SU-DHL-6 (cell line): Measurements from ENCODE around the gene TSPAN4.

Experiments used
- H2AFZ ChIP-seq: fragments of 200-600 bp; sonication (generic); 2 replicates; pipeline ENCODE4 v1.6.1; 2014; ENCODE audit warnings: low read depth, mild to moderate bottlenecking, moderate library complexity, mixed read lengths, antibody characterized with exemption, low read length; ENCODE audit not compliant: severe bottlenecking
- H3F3A ChIP-seq: fragments of 200-600 bp; shearing (Covaris generic); 2 replicates; pipeline ENCODE4 v1.6.0; 2016; ENCODE audit warnings: antibody characterized with exemption, mild to moderate bottlenecking; ENCODE audit not compliant: insufficient read depth
- H3K27ac ChIP-seq: fragments of 200-600 bp; sonication (generic); 2 replicates; pipeline ENCODE4 v1.5.1; 2016; ENCODE audit warnings: low read depth, mild to moderate bottlenecking, low read length, moderate library complexity, mixed read lengths
- H3K27me3 ChIP-seq: fragments of 200-600 bp; sonication (generic), shearing (Covaris generic); 2 replicates; pipeline ENCODE4 v1.6.0; 2014; ENCODE audit warnings: mild to moderate bottlenecking, low read length
- H3K36me3 ChIP-seq: fragments of 200-600 bp; sonication (generic); 2 replicates; pipeline ENCODE4 v1.6.1; 2014; ENCODE audit warnings: mild to moderate bottlenecking, low read length, mixed read lengths
- H3K4me2 ChIP-seq: fragments of 300-600, 200-600 bp; shearing (Covaris generic), sonication (generic); 2 replicates; pipeline ENCODE4 v1.6.0; 2014; ENCODE audit warnings: low read length, low read depth, mild to moderate bottlenecking; ENCODE audit not compliant: poor library complexity, severe bottlenecking
- H3K4me3 ChIP-seq: fragments of 200-600 bp; sonication (generic); 2 replicates; pipeline ENCODE4 v1.5.1; 2014; ENCODE audit warnings: antibody characterized with exemption, low read length, mild to moderate bottlenecking, mixed read lengths; ENCODE audit not compliant: insufficient read depth, poor library complexity, severe bottlenecking
- H3K79me2 ChIP-seq: fragments of 200-600 bp; sonication (generic); 2 replicates; pipeline ENCODE4 v1.6.1; 2014; ENCODE audit warnings: mild to moderate bottlenecking, low read length, moderate library complexity; ENCODE audit not compliant: insufficient read depth
- H3K9ac ChIP-seq: fragments of 200-600 bp; sonication (generic); 2 replicates; pipeline ENCODE4 v1.7.0; 2014; ENCODE audit warnings: mild to moderate bottlenecking, low read length
- H3K9me2 ChIP-seq: fragments of 200-600 bp; sonication (generic); replicated peaks from 2 replicates; pipeline ENCODE4 v1.6.1; 2014; ENCODE audit warnings: low read length; ENCODE audit not compliant: insufficient read depth
- H3K9me3 ChIP-seq: fragments of 200-600 bp; sonication (generic); 2 replicates; pipeline ENCODE4 v1.6.1; 2014; ENCODE audit warnings: low read length, mixed read lengths; ENCODE audit not compliant: insufficient read depth
- H4K20me1 ChIP-seq: fragments of 200-600 bp; sonication (generic); 2 replicates; pipeline ENCODE4 v1.6.1; 2014; ENCODE audit warnings: low read depth, mild to moderate bottlenecking, antibody characterized with exemption, low read length, moderate library complexity, mixed read lengths
- EZH2phosphoT487 ChIP-seq: fragments of 200-600 bp; sonication (generic), shearing (Covaris generic); conservative IDR thresholded peaks from 2 replicates; pipeline ENCODE4 v1.6.1; 2018; ENCODE audit warnings: mild to moderate bottlenecking, antibody characterized with exemption, low read length, moderate library complexity, mixed read lengths
- TF ChIP-seq, protein P1 (sequence below): fragments of 200-600 bp; sonication (generic); IDR thresholded peaks from one replicate; pipeline ENCODE4 v1.5.1; 2017; ENCODE audit warnings: antibody characterized with exemption, mild to moderate bottlenecking, low read length, moderate library complexity; ENCODE audit not compliant: insufficient read depth, poor library complexity, severe bottlenecking

The TSPAN4 gene

GRCh38 chr11:875203-875602 is 32.6 kb downstream of the TSPAN4 start:
- Histone ChIP-seq H3K27me3 (no peaks in the 10 kb centered on the region), H3F3A (no peaks in the 10 kb centered on the region), H3K79me2 (no peaks in the 10 kb centered on the region), H3K36me3 (no peaks in the 10 kb centered on the region), H3K4me3 (no peak overlapping the region), H3K9ac (no peak overlapping the region), H4K20me1 (no peaks in the 10 kb centered on the region), H3K4me2 (no peak overlapping the region), H3K27ac (no peak overlapping the region), H3K9me2 (no peaks in the 10 kb centered on the region), H3K9me3 (no peaks in the 10 kb centered on the region), H2AFZ (no peak overlapping the region)
- TF ChIP-seq, protein P1, sequence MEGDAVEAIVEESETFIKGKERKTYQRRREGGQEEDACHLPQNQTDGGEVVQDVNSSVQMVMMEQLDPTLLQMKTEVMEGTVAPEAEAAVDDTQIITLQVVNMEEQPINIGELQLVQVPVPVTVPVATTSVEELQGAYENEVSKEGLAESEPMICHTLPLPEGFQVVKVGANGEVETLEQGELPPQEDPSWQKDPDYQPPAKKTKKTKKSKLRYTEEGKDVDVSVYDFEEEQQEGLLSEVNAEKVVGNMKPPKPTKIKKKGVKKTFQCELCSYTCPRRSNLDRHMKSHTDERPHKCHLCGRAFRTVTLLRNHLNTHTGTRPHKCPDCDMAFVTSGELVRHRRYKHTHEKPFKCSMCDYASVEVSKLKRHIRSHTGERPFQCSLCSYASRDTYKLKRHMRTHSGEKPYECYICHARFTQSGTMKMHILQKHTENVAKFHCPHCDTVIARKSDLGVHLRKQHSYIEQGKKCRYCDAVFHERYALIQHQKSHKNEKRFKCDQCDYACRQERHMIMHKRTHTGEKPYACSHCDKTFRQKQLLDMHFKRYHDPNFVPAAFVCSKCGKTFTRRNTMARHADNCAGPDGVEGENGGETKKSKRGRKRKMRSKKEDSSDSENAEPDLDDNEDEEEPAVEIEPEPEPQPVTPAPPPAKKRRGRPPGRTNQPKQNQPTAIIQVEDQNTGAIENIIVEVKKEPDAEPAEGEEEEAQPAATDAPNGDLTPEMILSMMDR, result no peak
- TF ChIP-seq EZH2phosphoT487, result no peak

DNA sequence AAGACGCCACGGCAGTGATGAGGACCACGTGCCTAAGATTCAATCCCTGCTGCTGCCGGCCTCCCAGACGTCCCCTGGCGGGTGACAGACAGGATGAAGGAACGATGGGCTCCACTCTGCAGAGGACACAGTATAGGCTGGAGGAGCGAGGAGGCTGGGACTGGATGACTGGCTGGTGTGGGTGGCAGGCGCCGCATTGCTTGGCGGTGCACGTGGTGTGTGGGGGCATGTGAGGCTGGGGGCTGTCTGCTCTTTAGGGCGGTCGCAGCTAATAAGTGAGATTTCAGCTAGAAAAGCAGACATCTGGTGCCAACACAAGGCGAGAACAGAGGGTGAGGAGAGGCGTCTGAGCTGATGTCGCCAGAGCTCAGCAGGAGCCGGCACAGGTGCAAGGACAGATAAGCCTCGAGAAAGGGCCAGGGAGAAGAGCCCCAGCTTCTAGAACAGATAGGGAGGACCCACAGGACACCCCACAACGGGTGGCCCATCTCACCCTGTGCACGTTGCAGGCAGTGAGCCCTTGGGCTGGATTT is 33.2 kb downstream of the TSPAN4 start:
- TF ChIP-seq, protein P1, result no peak
- TF ChIP-seq EZH2phosphoT487, result no peak
- Histone ChIP-seq H3K4me3 (no peak overlapping the region), H3K36me3 (no peaks in the 10 kb centered on the region), H2AFZ (no peak overlapping the region), H3K9me3 (no peaks in the 10 kb centered on the region), H3K27me3 (no peaks in the 10 kb centered on the region), H3K9ac (no peak overlapping the region), H4K20me1 (no peaks in the 10 kb centered on the region), H3K9me2 (no peaks in the 10 kb centered on the region), H3K27ac (no peak overlapping the region), H3K4me2 (no peak overlapping the region), H3K79me2 (no peaks in the 10 kb centered on the region), H3F3A (no peaks in the 10 kb centered on the region)

- H3F3A ChIP-seq, result no peaks in the 10 kb centered on the region
- no peaks in the 10 kb centered on the region for H3K36me3 ChIP-seq
- no peaks in the 10 kb centered on the region for H3K79me2 ChIP-seq
- H3K27ac ChIP-seq, result no peak overlapping the region
- no peaks in the 10 kb centered on the region for H3K9me3 ChIP-seq
- TF ChIP-seq, protein P1, result no peak
- TF ChIP-seq EZH2phosphoT487, result no peak
- H2AFZ ChIP-seq, result no peak overlapping the region
- H3K27me3 ChIP-seq, result no peaks in the 10 kb centered on the region
- H3K4me3 ChIP-seq, result no peak overlapping the region
- H3K9ac ChIP-seq, result no peak overlapping the region
- H3K9me2 ChIP-seq, result no peaks in the 10 kb centered on the region
- H3K4me2 ChIP-seq, result no peak overlapping the region
- no peaks in the 10 kb centered on the region for H4K20me1 ChIP-seq
Observed at GRCh38 chr11:876545-876944, 33.9 kb downstream of the TSPAN4 start.
